Tibial artery (tissue), 4 donors: ENCODE measurements around the gene NKX2-2.

Source experiments
- DNase-seq, 2 donors: peaks; one replicate each; pipeline ENCODE4 v3.0.0-alpha.2; 2019
- H3K27ac ChIP-seq, 2 donors: fragments of 200-600 bp; sonication (generic) in 1 of 2; 1 replicate in 1 of 2; 2 replicates in 1 of 2; pipeline ENCODE4 v1.5.1; 2018 to 2019; ENCODE audit warnings: mild to moderate bottlenecking in 1 of 2
- H3K27me3 ChIP-seq, 2 donors: fragments of 200-600 bp; sonication (generic) in 1 of 2; one replicate each; pipeline versions ENCODE4 v1.5.1 to v1.6.0; 2016 to 2019
- H3K36me3 ChIP-seq, 3 donors: fragments of 200-600 bp; sonication (generic) in 2 of 3; one replicate each; pipeline ENCODE4 v1.5.1; 2016 to 2019; ENCODE audit warnings: mild to moderate bottlenecking in 2 of 3
- H3K4me1 ChIP-seq, 4 donors: fragments of 200-600 bp; sonication (generic) in 2 of 4; 1 replicate in 3 of 4; 2 replicates in 1 of 4; pipeline ENCODE4 v1.5.1; 2016 to 2019
- H3K4me3 ChIP-seq, 2 donors: fragments of 200-600 bp; sonication (generic) in 1 of 2; 1 replicate in 1 of 2; 2 replicates in 1 of 2; pipeline ENCODE4 v1.5.1; 2018 to 2019; ENCODE audit warnings: mild to moderate bottlenecking in 2 of 2
- H3K9me3 ChIP-seq, 3 donors: fragments of 200-600 bp; sonication (generic) in 1 of 3; one replicate each; pipeline ENCODE4 v1.5.1; 2016 to 2019
- intact Hi-C: fragments of 100-400 bp; cut with DNase I; formaldehyde crosslinking; loops from one replicate; pipeline ENCODE4 v1.15.0; 2023; ENCODE audit warnings: low total_unique reads
- TF ChIP-seq, protein P1 (sequence below), 2 experiments: fragments of 200-600 bp in 1 of 2; fragments of 450-650 bp in 1 of 2; IDR thresholded peaks; one replicate each; pipeline ENCODE4 v1.5.1; 2017 to 2019; ENCODE audit warnings: antibody characterized with exemption in 2 of 2, mild to moderate bottlenecking in 1 of 2, moderate library complexity in 1 of 2

Gene NKX2-2

DNA sequence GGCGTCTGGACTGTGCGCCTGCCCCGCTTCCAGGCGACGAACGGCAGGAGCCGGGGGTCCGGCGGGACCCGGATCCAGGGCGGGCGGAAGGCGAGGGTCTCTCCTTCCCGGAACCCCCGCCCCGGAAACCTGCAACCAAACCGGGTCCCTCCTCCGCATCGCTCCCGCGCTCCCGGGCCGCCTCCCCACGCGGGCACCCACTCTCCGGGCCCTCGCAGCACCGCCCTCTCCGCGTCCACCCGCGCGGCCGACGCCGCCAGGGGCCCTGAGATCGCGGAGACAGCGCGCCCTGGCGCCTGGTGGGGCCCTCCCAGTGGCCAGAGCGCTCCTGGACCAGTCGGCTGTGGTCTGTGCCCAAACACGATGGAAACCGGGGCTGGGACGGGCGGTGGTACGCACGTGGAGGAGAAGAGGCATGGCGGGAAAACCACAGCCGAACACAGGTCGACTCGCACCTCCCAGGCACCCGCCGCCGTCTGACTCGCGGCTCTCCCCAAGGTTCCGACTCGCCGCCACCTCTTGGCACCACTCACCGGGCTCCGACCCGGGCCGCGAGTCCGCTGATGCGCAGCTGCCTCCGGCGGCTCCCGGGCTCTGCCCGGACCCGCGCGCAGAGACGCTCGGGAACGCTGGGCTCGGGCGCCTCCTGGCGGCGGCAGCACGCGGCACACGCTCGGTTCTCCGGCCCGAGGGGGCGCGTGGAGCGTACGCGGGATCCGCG lies 7.9 kb downstream of the NKX2-2 start:
- no peak for DNase-seq
- H3K9me3 ChIP-seq = no peaks in the 10 kb centered on the region
- H3K27ac ChIP-seq = no peak overlapping the region

DNA sequence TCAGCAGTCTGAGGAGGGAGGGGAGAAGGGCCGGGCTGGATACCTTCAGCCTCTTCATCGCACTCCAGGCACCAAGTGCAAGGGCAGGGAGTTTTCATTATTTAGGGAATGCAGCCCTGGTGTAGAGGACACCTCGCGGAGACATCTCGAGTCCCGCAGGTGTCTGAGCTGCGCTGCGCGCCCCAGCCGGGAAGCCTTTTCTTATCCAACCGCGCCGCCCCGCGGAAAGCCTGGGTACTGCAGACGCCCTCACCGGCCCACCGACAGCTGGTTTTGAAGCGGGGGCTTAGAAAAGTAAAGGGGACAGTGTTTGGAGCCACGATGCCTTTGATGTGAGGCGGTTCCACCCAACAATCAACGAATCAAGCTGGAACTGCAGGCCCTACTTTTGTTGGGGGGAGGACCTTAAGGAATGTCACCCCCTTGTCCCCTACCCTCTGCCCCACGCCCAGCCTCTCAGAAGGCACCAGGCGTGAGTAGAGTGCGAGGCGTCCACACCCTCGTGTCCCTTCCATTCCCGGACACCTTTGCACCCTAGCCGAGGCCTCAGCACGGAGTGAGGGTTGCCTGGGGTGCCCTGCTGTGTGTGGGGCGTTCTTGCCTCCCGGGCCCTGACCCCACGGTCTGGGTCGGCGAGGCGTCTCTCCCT lies 8.6 kb downstream of the NKX2-2 start:
- H3K4me1 ChIP-seq = peaks cover 0 to 33% (median 25%) of the 10 kb centered on the region in 4 donors
- peak overlapping the region in 1 of 2 donors; percentile 41 for H3K4me3 ChIP-seq
- peak in 1 of 2 donors; percentile 52 for DNase-seq
- intact Hi-C loops = loop anchor here (2.0 to 5.0 kb wide), 2 partner anchors 268 to 644 kb away; no protein-coding TSS in a partner anchor
- no peaks in the 10 kb centered on the region for H3K9me3 ChIP-seq
- H3K27ac ChIP-seq = no peak overlapping the region
- no peaks in the 10 kb centered on the region for H3K36me3 ChIP-seq
- peaks cover 9 to 91% of the 10 kb centered on the region in 2 donors for H3K27me3 ChIP-seq
- TF ChIP-seq, protein P1, sequence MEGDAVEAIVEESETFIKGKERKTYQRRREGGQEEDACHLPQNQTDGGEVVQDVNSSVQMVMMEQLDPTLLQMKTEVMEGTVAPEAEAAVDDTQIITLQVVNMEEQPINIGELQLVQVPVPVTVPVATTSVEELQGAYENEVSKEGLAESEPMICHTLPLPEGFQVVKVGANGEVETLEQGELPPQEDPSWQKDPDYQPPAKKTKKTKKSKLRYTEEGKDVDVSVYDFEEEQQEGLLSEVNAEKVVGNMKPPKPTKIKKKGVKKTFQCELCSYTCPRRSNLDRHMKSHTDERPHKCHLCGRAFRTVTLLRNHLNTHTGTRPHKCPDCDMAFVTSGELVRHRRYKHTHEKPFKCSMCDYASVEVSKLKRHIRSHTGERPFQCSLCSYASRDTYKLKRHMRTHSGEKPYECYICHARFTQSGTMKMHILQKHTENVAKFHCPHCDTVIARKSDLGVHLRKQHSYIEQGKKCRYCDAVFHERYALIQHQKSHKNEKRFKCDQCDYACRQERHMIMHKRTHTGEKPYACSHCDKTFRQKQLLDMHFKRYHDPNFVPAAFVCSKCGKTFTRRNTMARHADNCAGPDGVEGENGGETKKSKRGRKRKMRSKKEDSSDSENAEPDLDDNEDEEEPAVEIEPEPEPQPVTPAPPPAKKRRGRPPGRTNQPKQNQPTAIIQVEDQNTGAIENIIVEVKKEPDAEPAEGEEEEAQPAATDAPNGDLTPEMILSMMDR (IDR thresholded peaks at IDR 0.05) = peak; percentile 85 to 89

More for the DNA sequence above, 7.9 kb downstream of the NKX2-2 start:
- H3K36me3 ChIP-seq = no peaks in the 10 kb centered on the region
- peaks cover 0 to 40% (median 31%) of the 10 kb centered on the region in 4 donors for H3K4me1 ChIP-seq
- TF ChIP-seq, protein P1 (IDR thresholded peaks at IDR 0.05) = peak; percentile 53 to 60
- H3K4me3 ChIP-seq = peak overlapping the region; percentile 22 to 41
- H3K27me3 ChIP-seq = peaks cover 9 to 91% of the 10 kb centered on the region in 2 donors
- intact Hi-C loops = loop anchor here (2.0 to 5.0 kb wide), 2 partner anchors 269 to 645 kb away; no protein-coding TSS in a partner anchor

- H3K36me3 ChIP-seq = no peaks in the 10 kb centered on the region
- TF ChIP-seq, protein P1 (IDR thresholded peaks at IDR 0.05) = no peak
- peaks cover 9 to 85% of the 10 kb centered on the region in 2 donors for H3K27me3 ChIP-seq
- no peak overlapping the region for H3K4me3 ChIP-seq
- peaks cover 0 to 24% (median 17%) of the 10 kb centered on the region in 4 donors for H3K4me1 ChIP-seq
- intact Hi-C loops = loop anchor here (2.0 kb wide), 1 partner anchor 644 kb away; no protein-coding TSS in a partner anchor
- DNase-seq = no peak
- H3K9me3 ChIP-seq = no peaks in the 10 kb centered on the region
- no peak overlapping the region for H3K27ac ChIP-seq
These were observed 9.5 kb downstream of the NKX2-2 start for GRCh38 chr20:21504323-21504722.

- intact Hi-C loops = no loop called here
- no peak overlapping the region for H3K4me3 ChIP-seq
- H3K27ac ChIP-seq = no peak overlapping the region
- no peaks in the 10 kb centered on the region for H3K9me3 ChIP-seq
- peaks cover 9 to 82% of the 10 kb centered on the region in 2 donors for H3K27me3 ChIP-seq
- peaks cover 0 to 24% (median 17%) of the 10 kb centered on the region in 4 donors for H3K4me1 ChIP-seq
- H3K36me3 ChIP-seq = no peaks in the 10 kb centered on the region
- no peak for DNase-seq
- TF ChIP-seq, protein P1 (IDR thresholded peaks at IDR 0.05) = no peak
These were observed 10.5 kb downstream of the NKX2-2 start for GRCh38 chr20:21503345-21503744.

- intact Hi-C loops = no loop called here
- no peak overlapping the region for H3K4me3 ChIP-seq
- TF ChIP-seq, protein P1 (IDR thresholded peaks at IDR 0.05) = no peak
These were observed 12.7 kb downstream of the NKX2-2 start for GRCh38 chr20:21501184-21501583.

More at GRCh38 chr20:21501184-21501583, 12.7 kb downstream of the NKX2-2 start:
- DNase-seq = no peak
- Histone ChIP-seq H3K4me1 (peaks cover 0 to 13% (median 12%) of the 10 kb centered on the region in 4 donors), H3K9me3 (no peaks in the 10 kb centered on the region), H3K36me3 (no peaks in the 10 kb centered on the region), H3K27ac (no peak overlapping the region), H3K27me3 (peaks cover 9 to 64% of the 10 kb centered on the region in 2 donors)
